NOMO-1 treated with DMSO at 0.1 percent for 48 hours (cell line): ENCODE results near the gene HBG1.

ENCODE experiments used
- DNase-seq: peaks from one replicate; lab custom pipeline; 2025; ENCODE audit not compliant: unreplicated experiment; lab: John Stamatoyannopoulos, UW

Gene HBG1

GRCh38 chr11:5228124-5228523 is 21.5 kb downstream of the HBG1 start:
- no peak for DNase-seq

GRCh38 chr11:5227681-5228080 is 22.0 kb downstream of the HBG1 start:
- DNase-seq = no peak

GRCh38 chr11:5226732-5227310 is 22.8 kb downstream of the HBG1 start, which contains the start of gene HBB:
Gene HBB (minus strand): TSS chr11:5227071. CDS start chr11:5227021, 50 bp downstream.
- DNase-seq = peak; percentile 51

GRCh38 chr11:5225480-5225871 is 24.2 kb downstream of the HBG1 start:
- no peak for DNase-seq

- DNase-seq = no peak
Observed at GRCh38 chr11:5224538-5225479, 24.8 kb downstream of the HBG1 start.

GRCh38 chr11:5223686-5224085 is 26.0 kb downstream of the HBG1 start:
- no peak for DNase-seq

- DNase-seq = no peak
Observed at GRCh38 chr11:5223146-5223545, 26.5 kb downstream of the HBG1 start.

GRCh38 chr11:5210376-5210885 is 39.2 kb downstream of the HBG1 start:
- no peak for DNase-seq

GRCh38 chr11:5204787-5205186 is 44.9 kb downstream of the HBG1 start:
- DNase-seq = peak; percentile 30

- no peak for DNase-seq
Observed at GRCh38 chr11:5203366-5203765, 46.3 kb downstream of the HBG1 start.

- no peak for DNase-seq
Observed at GRCh38 chr11:5200582-5200981, 49.1 kb downstream of the HBG1 start, which contains the start of gene OR51V1. Gene OR51V1 (minus strand): TSS chr11:5200682. CDS start chr11:5200682, 0 bp downstream.

GRCh38 chr11:5198285-5198684 is 51.4 kb downstream of the HBG1 start:
- no peak for DNase-seq
